GM19438 (cell line): Measurements from ENCODE around the gene ARSJ.
"Not testable (repeated sequence)": the region's sequence is repeated elsewhere in the genome, so short reads cannot be mapped to it uniquely, and the experiment has no call there.

Source experiments
- ATAC-seq: cut with Tn5 transposase; IDR thresholded peaks from one replicate; pipeline ENCODE4 v1.9.1; 2021; ENCODE audit warnings: low read depth; ENCODE audit not compliant: unreplicated experiment

Gene ARSJ

DNA sequence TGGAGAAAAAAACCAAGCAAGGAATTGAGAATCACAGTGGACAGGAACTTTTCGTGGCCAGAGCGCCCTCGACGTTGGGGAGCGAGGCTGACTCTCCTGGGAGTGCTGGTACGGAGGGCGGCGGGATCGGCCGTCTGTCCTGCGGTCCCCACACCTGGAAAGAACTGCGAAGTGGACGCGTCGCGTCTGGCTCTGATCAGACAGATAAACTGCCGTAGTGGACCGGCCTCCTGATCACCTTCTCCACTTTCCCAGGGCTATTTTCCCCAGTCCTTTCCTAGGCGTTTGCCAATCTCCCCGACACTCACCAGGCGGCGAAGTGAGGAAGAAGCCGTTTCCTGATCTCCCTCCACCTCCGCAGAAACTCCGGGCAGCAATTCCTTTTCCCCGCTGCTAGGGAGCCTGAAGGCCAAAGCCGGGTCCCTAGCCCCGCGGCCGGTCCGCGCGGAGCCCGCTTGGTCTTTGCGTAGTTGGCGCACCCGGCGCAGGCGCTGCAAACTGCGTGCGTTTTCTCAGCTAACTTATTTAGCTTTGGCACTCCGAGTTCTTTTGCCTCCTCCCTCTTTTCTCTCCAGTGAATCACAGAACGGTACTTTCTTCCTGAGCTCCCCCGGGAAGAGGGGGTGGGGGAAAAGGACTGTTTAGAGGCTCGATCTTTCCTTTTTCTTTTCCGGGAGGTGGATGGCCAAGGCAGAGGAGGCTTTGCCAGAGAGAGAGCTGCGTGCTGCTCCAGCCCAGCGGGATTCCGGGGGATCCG is at the start of gene ARSJ:
Gene ARSJ (minus strand): TSS at position 500 of the 757 bp plus-strand sequence. CDS start 813 bp downstream, outside the sequence.
- no peak for ATAC-seq

DNA sequence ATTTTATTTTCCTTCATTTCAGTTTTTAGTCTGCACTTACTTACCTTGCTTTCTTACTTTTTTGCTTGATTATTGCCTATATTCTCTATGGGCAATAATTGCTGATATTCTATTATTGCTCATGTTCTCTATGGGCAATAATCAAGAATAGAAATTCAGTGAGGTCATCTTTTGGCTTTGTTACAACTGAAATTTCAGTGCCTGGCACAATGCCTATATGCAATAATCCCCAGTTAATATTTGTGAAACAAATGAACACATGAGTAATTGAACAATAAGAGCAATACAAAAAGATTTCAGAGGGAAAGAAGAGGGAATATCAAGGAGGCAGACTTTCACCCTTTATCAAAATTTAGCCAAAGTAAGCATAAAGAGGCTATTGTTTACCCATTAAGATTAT is 48.6 kb upstream of the ARSJ start:
- no peak for ATAC-seq

DNA sequence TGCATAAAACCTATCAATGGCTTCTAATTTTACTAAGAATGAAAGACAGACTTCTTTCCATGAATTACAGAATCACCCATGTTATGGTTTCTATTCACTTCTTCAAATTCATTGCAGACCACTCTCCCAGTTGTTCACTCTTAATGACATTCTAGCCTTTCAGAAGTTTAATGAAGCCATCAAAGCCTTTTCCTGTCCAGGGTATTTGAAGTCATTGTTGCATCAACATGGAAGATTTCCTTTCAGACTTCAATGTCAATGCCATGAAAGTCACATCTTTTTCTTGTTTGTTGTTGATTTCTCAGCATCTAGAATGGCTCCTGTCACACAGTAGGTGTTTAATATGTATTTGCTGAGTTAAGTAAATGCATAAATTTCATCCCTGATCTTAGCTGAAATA is 48.1 kb upstream of the ARSJ start:
- ATAC-seq, result no peak

DNA sequence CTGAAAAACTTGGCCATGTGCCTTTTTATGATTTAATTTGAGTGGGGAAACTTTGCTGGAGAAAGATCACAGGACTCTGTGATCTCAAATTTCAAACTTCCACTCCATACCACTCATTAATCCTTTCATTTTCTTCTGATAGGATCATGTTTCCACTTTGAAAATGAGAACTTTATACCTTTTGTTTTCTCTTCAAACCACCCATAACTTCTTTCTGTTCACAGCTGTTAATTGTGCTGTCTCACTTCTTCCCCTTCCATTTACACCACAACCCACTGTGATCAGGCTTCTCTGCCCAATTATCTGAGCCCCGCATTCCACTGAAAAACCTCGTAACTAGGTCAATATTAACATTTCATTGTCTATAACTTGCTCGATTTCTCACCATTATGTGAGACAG is 47.0 kb upstream of the ARSJ start:
- ATAC-seq, result no peak

DNA sequence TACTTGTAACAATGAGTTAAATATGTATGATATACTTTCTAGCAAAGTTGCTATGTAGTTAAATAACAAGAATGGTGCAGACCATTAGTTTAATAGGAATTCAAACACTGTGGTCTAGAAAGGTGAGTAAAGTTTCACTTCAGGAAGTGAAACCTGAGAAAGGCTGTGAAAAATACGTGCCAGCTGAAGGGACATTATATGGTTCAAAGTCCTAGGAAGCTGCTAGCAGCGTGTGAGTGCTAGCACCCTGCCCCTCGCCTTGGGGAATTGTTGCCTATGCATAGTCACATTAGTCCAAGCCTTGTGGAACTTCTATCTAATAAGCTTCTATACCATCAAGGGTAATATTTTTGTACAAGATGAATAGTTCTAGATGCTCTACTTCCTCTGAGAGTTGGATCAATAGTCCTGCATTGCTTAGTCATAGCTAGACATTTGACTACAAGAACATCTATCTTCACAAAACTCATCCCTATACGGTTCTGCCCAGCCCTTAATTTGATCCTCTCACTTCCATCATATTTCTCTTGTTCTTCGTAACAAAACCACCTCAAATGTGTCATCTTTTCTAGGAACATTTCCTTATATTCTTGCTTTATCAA is 45.8 kb upstream of the ARSJ start:
- peak; percentile 79 for ATAC-seq

DNA sequence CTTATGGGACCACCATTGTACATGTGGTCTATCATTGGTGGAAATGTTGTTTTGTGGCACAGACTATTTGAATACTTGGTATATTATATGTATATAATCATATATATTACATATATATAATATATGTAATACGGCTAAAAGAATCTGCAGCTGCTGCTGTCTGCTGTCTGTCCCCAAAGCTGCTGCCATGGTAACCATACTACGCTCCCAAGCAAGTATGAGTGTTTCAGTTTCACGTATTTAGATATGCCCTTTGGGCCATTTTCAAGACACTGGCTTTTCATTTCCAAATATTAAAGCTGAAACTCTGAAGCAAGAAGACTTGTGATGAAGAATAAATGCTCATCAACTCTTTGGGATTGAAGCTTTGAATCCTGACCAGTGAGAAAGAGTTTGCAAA is 42.0 kb upstream of the ARSJ start:
- ATAC-seq, result no peak

DNA sequence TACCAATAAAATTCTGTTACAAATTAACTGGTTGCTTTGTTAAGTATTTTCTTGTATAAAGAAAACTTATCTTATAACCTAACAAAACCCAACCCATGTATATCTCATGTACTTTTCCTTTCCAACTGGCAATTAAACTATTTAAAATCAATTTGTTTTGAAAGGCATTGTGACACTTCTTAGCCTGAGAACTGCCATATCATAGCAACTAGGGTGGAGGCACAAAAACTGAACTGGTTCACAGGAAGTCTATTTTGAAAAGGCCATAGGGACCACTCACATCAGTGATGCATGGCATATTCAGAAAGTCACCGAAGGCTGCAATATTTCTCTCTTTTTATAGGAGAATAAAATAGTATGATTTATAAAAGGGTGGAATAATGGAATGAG is 40.5 kb upstream of the ARSJ start:
- ATAC-seq, result no peak

DNA sequence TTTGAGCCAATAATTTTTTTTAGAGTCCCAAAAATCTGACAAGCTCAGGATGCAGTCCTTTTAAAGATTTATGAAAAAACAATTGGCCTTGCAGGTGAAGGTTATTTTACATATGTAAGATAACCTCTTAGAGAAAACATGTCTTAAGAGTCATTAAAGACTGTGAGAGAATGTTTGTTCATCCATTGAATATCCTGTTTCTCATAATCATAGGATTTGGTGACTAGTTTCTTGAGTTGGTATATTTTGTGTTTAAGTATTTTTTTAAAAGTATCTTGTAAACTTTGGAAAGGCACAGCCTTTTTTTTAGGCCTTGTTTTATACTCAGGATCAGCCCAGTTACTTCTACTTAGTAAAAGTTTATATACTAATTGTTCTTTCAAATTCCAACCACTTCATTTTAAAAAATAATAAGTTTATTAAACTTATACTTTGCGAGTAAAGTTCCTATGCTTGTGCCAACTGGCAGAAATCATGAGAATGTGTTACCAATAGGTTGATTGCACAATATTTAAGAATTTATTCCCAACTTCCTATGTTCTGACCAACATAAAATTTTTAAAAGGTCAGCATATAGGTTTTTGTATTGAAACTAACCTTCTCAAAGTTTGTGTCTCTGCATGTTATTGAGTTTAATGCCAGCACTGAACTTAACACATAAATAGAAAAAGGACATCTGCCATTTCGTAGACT is 40.0 kb upstream of the ARSJ start:
- no peak for ATAC-seq

DNA sequence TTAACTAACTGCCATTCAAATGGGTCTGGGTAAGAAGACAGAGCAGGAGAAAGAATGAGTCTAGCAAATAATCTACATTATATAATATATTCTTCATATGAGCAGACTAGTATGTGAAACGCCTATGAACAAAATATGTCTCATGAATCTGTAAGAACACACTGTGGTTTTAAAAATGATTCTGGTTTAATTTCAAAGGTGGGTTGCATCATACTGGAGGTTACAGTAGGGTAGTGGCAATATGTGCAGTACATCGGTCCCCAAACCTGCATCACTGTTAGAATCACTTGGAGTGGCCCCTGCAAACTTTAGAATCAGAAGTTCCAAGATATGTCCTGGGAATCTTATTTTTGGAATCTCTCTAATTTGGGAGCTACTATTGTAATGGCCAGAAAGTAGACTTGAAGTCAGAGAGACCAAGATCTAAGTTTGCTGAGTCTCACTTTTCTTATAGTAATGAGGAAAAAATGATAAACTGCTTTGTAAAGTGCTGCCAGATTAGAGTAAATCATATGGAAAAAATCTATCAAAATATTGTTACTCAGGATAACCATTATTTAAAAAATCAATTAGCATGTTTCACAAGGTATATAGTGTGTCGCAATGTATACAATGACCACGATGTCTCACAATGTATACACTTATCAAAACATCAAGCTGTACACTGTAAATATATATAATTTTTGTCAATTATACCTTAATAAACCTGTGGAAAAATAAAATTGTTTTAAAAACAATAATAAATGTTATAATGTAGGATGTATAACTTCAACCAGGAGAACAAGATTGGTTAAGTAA is 37.9 kb upstream of the ARSJ start:
- ATAC-seq, result no peak

DNA sequence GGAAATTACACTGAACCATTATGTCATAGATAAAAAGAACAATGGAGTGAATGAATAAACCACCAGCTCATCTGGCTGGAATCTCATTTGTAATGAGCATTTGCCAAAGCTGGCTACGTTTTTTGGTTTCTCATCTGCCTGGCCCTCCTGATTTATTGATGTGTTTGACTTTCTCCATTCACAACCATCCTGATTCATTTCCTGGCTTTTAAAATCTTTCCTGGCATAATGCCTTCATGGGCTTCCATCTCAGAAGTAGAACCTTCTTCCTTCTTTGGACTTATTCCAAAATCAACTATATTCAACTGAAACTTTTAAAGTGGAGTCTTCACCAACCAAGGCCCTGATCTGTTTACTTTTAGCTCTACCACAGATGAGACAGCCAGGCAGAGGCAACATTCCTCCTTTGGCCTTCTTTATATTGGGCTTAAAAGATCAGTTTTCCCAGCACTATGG is 36.0 kb upstream of the ARSJ start:
- no peak for ATAC-seq

DNA sequence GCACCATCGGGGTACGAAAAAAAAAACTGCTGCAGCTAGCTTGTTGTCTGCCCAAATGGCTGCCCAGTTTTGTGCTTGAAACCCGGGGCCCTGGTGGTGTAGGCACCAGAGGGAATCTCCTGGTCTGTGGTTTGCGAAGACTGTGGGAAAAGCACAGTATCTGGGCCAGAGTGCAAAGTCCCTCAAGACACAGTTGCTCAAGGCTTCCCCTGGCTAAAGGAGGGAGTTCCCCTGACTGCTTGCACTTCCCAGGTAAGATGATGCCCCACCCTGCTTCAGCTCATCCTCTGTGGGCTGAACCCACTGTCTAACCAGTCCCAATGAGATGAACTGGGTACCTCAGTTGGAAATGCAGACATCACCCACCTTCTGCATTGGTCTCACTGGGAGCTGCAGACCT is 33.8 kb upstream of the ARSJ start:
- ATAC-seq, result not testable (repeated sequence)

DNA sequence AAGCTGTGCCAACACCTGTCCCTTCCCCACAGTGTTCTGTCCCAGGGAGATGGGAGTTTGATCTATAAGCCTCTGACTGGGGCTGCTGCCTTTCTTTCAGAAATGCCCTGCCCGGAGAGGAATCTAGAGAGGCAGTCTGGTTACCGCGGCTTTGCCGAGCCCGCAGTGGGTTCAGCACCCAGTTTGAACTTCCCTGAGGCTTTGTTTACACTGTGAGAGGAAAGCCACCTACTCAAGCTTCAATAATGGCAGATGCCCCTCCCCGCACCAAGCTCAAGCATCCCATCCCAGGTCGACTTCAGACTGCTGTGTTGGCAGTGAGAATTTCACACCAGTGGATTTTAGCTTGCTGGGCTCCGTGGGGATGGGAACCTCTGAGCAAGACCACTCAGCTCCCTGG is 33.3 kb upstream of the ARSJ start:
- ATAC-seq, result no peak

DNA sequence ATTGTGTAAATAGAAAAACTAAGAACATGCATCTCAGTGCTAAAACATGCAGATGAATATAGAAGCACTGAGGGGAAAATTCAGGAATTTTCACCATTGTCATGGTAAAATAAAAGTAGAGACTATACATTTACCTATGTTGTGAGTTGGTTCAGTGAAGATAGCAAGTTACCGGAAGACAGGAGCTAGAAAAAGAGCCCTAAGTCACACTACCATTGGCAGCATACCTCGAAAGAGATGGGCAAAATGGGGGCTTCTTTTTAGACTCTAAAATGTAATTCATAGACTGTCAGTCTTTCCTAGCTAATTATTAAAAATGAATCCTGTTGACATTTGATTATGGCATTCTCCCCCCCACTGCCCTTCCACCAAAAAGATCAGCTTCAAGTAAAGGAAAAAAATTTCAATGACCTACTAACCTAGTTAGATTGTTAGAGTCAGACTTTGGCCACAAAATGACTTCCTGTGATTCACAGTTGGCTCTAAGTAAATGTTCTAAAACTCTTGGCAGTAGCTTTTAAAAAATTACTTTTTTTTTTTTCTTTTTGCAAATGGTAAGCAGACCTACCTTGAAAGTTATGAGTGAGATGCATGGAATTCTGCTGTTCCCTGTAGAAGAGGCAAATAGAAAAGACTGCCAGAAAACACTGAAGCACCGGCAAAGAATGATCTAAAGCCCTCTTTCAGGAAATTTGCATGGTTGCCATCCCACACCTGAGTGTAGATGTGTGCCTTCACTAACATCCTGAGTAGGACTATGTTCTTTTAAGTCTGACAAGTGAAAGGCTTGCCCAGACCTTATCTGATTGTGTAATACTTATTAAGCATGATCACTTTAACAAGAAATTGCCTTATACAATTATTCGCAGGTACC is 26.4 kb upstream of the ARSJ start:
- no peak for ATAC-seq

DNA sequence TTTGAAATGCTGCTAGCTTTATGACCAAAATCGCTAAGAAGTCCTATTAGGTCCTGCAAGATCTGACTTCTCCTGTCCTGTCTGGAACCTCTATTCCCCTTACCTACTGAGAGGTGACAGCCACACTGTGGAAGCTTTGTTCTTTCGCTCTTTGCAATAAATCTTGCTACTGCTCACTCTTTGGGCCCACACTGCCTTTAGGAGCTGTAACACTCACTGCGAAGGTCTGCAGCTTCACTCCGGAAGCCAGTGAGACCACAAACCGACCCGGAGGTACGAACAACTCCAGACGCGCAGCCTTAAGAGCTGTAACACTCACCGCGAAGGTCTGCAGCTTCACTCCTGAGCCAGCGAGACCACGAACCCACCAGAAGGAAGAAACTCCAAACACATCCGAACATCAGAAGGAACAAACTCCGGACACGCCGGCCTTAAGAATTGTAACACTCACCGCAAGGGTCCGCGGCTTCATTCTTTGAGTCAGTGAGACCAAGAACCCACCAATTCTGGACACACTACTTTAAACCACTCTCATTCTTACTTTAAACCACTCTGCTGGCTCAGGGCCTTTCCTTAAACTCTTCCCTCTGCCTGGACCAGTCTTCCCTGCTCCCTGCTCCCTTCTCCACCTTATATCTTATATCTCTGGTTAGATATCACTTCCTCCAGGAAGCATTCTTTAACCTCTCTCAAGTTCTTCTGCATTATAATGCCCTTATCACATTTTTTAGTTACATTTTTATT is 25.2 kb upstream of the ARSJ start:
- peak; percentile 73 for ATAC-seq

DNA sequence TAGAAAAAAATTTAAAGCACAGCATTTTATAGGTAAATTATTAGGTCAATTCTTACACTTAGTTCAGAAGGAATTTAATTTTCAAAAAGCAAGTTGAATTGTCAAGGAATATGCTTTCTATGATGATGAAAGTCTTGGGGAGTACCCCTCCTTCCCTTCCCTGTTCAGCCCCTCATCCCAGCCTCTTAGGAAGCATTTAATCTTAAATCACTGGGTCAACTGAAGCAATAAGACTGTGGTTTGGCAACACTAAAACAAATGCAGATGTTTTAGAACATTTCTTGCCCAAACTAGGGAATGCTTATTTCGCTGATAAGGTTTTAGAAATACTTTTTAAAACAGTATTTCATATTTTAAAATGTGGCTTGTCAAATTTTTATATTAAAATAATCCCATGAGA is 19.1 kb upstream of the ARSJ start:
- ATAC-seq, result no peak

DNA sequence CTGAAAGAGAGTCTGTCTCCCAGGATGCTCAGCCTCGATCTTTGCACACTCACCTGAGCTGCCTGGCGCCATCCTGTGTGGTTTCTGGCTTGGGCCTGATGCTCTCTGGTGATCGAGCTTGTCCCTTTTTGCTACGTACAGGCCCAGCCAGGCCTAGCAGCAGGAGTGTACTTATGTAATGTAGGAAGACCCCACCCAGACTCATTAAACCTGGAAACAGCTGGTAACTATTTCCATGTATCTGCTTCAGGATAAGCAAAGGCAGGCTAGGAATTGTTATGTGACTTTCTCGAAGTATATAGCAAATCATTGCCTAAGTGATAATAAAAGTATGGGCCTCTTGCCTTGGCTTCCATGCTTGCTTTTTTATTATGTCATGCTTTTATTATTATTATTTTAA is 18.6 kb upstream of the ARSJ start:
- no peak for ATAC-seq

DNA sequence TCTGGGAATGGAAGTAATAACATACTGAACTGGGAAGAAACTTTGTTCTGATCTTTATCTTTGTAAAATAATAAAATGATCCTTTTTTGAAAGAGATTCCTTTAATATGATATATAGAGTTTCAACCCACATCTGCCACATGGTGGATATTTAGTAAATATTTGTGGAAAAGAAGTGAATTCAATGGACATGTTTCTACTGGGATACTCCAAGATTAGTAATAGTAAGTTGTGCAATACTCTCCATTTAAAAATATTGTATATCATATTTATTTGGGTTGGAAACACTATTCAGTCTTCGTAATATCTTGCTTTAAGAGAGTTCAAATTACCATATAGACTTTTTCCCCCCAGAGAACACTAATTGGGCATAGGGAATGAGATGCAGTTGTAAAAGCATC is 17.8 kb upstream of the ARSJ start:
- no peak for ATAC-seq

DNA sequence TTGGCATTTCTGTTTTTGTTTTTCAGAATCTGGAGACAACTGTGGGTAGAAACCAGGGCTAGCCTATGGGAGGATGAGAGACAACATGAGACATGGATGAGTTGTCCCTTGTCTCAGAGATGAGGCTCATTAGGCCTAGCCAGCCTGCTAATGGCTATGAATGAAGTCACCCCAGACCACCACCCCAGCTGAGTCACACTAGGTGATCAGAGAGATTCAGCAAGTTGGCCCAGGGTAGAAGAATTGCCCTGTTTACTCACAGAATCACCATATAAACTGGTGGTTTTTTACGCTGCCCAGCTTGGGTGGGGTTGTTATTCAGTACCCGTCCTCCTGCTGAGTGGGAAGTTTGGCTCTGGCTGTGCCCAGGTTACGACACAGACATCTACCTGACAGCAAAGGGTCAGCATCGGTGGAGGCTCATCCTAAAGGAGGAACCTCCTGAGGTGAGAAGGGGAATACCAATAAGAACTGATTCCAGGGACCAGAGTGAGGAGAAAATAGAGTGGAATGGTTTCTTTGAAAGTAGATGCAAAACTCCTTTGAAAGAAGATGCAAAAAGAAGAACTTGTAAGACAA is 17.2 kb upstream of the ARSJ start:
- no peak for ATAC-seq

DNA sequence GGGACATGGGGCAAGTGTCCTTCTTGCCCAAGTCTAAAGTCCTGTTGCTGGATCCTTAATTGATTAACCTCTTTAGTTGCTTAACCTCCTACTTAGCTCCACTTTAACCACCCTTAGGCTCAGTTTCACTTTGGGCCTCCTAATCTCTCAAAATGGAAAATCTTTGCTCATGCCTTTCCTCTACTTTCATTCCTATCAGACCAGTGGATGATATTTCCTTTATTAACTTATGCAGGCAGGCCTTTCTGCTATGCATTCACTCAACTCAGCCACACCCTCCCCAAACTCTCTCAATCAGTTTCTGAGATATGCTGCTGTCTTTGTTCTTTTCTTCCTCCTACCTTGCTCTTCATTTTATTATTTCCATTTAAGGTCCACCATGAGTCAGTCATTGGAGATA is 14.4 kb upstream of the ARSJ start:
- no peak for ATAC-seq
